Mucosa of stomach (tissue), 1 donor: ENCODE results near the gene SPR.

Experiments
- H3K27me3 ChIP-seq: one replicate; pipeline ENCODE4 v1.7.0; 2013; ENCODE audit warnings: mild to moderate bottlenecking, low read length; ENCODE audit not compliant: control insufficient read depth, insufficient read depth
- H3K36me3 ChIP-seq: one replicate; pipeline ENCODE4 v1.7.0; 2013; ENCODE audit warnings: low read length; ENCODE audit not compliant: control insufficient read depth, insufficient read depth
- H3K4me1 ChIP-seq: one replicate; pipeline ENCODE4 v1.7.0; 2013; ENCODE audit warnings: mild to moderate bottlenecking, low read length; ENCODE audit not compliant: control insufficient read depth, insufficient read depth
- H3K4me3 ChIP-seq: one replicate; pipeline ENCODE4 v1.7.0; 2013; ENCODE audit warnings: low read length
- H3K9ac ChIP-seq: one replicate; pipeline ENCODE4 v1.7.0; 2013; ENCODE audit warnings: mild to moderate bottlenecking, low read length, moderate library complexity
- H3K9me3 ChIP-seq: one replicate; pipeline ENCODE4 v1.7.0; 2013; ENCODE audit warnings: mild to moderate bottlenecking, low read length, moderate library complexity; ENCODE audit not compliant: control insufficient read depth
- donor health status: Pancreatic carcinoma.

The SPR gene

DNA sequence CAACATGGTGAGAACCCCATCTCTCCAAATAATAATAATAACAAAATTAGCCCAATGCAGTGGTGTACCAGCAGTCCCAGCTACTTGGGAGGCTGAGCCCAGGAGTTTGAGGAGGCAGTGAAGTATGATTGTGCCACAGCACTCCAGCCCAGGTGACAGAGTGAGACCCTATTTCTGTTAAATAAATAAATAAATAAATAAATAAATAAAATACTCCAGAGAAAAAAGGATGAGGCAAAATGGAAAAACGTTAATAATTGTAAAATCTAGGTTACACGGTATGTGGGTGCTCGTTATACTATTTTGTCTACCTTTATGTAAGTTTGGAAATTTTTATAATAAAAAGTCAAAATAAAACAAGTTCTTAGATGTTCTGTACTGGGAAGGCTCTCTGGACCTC is 21.5 kb downstream of the SPR start:
- H3K4me1 ChIP-seq, result no peaks in the 10 kb centered on the region
- no peaks in the 10 kb centered on the region for H3K36me3 ChIP-seq
- no peaks in the 10 kb centered on the region for H3K9me3 ChIP-seq
- H3K9ac ChIP-seq, result no peak overlapping the region
- H3K4me3 ChIP-seq, result no peak overlapping the region
- peaks cover 64% of the 10 kb centered on the region for H3K27me3 ChIP-seq

DNA sequence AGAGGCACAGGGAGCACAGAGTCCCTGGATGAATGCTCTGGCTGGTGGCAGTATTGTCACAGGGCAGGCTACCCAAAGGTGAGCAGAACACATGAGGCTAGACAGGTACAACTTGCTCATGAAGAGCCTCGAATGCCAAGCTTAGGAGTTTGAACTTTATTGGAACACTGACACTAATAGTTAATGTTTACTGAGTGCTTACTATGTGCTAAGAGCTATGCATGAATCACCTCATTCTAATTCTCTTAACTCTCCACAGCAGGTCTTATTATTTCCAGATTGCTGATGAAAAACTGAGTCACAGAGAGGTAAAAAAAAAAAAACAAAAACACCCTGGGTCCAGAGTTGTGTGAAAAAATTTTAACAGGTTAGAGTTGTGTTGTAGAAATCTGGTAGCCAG is 24.0 kb downstream of the SPR start:
- Histone ChIP-seq H3K36me3 (no peaks in the 10 kb centered on the region), H3K9ac (no peak overlapping the region), H3K9me3 (no peaks in the 10 kb centered on the region), H3K4me3 (no peak overlapping the region), H3K4me1 (peaks cover 13% of the 10 kb centered on the region), H3K27me3 (peaks cover 73% of the 10 kb centered on the region)

DNA sequence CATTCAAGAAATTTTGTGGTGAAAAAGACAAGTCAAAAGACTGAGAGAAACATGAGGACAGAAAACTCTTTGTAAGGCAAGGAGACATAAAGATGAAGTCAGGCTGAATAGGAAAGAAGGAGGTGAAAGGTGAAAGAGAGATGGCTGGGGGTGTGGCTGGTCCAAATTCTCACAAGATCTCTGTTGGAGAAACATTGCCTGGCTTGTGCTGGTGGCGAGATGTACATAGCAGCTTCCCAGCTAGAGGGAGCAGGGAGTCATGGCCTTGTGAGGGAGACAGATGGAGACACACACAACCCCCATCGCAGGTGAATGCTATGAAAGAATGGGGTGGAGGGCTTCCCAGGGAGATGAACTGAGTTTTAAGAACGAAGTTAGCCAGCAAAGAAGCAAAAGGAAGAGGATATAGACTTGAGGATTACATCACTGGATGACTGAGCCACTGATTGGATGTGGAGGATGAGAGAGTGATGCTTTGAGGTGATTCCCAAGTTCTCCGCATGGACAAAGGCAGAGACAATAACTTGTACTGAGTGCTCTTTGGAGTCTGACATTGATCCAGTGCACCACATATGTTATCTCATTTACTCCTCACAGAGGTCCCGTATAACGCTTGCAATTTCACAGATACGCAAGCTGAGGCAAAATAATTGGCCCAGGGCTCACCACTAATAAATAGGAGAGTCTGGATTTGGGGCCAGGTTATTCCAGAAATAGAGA is 26.4 kb downstream of the SPR start:
- no peak overlapping the region for H3K4me3 ChIP-seq
- H3K9me3 ChIP-seq, result no peaks in the 10 kb centered on the region
- no peak overlapping the region for H3K9ac ChIP-seq
- peaks cover 30% of the 10 kb centered on the region for H3K4me1 ChIP-seq
- no peaks in the 10 kb centered on the region for H3K36me3 ChIP-seq
- H3K27me3 ChIP-seq, result peaks cover 92% of the 10 kb centered on the region

DNA sequence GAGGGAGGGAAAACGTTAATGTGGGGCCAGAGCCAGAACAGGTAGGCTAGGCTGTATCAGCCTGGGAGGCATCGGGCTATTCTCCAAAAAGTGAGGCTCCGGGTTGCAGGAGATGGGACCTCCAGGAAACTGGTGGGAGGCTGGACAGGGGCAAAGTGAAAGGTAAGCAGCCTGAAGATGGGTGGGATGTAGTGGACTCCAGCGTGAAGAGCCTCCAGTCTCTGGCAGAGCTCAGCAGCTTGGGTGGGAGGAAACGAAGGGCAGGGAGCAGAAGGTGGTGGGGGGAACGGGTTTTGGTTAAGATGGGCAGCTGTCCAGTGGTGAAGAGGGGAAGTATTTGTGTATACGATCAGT is 27.0 kb downstream of the SPR start:
- Histone ChIP-seq H3K9me3 (no peaks in the 10 kb centered on the region), H3K4me1 (peaks cover 31% of the 10 kb centered on the region), H3K27me3 (peaks cover 95% of the 10 kb centered on the region), H3K9ac (no peak overlapping the region), H3K4me3 (no peak overlapping the region), H3K36me3 (no peaks in the 10 kb centered on the region)

DNA sequence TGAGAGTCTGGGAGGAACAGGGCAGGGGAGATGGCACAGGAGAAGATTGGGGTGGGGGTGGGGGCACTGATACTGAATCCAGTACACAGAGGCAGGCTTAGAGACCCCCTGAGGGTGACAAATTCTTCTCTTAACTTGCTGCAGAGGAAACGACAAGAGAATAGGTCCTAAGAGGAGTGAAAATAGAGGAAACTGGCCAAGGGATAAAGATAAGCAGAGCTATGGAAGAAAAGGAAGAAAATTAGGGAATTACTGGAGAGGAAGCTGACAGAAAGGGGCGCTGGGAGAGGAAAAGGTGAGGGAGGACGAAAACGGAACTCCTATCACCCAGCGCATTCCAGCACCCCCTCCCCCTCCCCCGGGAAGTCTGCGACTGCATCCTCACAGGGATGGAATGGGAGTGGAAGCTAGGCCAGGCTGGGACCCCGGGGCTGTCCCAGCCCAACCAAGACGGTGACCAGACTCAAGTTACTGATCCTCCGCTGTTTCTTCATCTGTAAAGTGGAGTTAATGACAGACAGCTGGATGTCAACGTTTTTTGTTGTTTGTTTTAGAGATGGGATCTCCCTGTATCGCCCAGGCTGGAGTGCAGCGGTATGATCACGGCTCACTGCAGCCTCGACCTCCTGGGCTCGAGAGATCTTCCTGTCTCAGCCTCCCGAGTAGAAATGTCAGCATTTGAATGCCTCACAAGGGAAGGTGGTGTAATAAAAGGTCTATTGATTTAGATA is 27.5 kb downstream of the SPR start:
- H3K9ac ChIP-seq, result no peak overlapping the region
- H3K4me3 ChIP-seq, result no peak overlapping the region
- no peaks in the 10 kb centered on the region for H3K9me3 ChIP-seq
- peaks cover 31% of the 10 kb centered on the region for H3K4me1 ChIP-seq
- H3K27me3 ChIP-seq, result peaks cover 95% of the 10 kb centered on the region
- no peaks in the 10 kb centered on the region for H3K36me3 ChIP-seq

GRCh38 chr2:72915320-72915906 is 28.2 kb downstream of the SPR start:
- Histone ChIP-seq H3K9me3 (no peaks in the 10 kb centered on the region), H3K4me1 (peaks cover 33% of the 10 kb centered on the region), H3K36me3 (no peaks in the 10 kb centered on the region), H3K27me3 (peaks cover 95% of the 10 kb centered on the region), H3K9ac (no peak overlapping the region), H3K4me3 (no peak overlapping the region)

DNA sequence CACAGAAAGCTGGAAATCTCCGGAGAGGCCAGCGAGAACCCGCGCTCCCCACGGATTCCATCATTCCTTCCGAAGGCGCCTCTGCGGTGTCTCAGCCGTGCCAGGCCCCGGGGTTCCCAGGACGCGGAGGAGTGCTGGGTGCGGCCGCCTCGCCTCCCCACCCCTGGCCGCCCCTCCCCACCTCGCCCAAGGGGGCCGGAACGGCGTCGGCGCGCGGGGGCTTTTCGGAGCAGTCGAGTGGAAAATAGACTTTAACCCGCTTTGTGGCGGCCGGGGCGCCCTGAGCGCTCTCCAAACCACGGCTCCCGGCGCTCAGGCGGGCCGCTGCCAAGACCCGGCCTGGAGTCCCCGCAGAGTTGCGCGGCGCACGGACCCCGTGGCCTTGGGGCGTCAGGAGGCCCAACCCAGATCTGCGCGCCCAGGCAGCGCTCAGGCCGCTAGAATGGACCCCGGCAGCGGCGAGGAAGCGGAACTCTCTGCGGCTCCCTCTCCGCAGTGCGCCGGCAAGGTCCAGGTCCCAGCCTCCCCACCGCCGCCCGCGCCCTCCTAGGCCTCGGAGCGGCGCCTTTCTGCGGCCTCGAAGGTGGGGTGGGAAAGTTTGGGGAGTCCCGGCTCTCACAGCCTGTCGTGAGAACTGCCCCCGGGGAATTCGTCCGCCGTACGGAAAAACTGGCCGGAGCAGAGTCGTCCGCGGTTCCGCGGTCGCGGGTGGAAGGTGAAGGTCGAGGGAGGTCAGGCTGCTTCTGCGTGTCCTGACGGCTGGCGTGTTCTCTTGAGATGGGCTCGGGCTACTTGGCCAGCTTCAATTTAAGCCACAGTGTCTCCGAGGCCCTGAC is 28.9 kb downstream of the SPR start:
- Histone ChIP-seq H3K27me3 (peaks cover 95% of the 10 kb centered on the region), H3K9ac (no peak overlapping the region), H3K9me3 (no peaks in the 10 kb centered on the region), H3K4me3 (no peak overlapping the region), H3K4me1 (peaks cover 39% of the 10 kb centered on the region), H3K36me3 (no peaks in the 10 kb centered on the region)

DNA sequence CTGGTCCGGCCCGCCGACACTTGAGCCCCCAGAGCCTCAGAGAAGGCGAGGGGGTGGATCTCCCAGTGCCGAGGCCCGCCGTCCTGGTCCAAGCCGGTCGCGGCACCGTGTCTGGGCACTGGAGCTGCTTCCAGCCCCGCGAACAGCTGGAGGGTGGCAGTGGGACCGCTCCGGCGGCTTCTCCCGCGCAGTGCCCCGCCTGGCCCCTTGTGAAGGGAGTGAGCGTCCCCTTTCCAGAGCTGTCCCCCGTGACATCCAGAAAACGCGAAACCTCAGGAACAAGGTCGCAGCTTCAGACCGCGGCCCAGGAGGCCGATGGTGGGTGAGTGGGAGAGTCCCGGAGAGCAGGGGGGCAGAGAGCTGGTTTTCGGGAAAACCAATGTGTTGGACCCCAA is 29.5 kb downstream of the SPR start:
- H3K9ac ChIP-seq, result no peak overlapping the region

DNA sequence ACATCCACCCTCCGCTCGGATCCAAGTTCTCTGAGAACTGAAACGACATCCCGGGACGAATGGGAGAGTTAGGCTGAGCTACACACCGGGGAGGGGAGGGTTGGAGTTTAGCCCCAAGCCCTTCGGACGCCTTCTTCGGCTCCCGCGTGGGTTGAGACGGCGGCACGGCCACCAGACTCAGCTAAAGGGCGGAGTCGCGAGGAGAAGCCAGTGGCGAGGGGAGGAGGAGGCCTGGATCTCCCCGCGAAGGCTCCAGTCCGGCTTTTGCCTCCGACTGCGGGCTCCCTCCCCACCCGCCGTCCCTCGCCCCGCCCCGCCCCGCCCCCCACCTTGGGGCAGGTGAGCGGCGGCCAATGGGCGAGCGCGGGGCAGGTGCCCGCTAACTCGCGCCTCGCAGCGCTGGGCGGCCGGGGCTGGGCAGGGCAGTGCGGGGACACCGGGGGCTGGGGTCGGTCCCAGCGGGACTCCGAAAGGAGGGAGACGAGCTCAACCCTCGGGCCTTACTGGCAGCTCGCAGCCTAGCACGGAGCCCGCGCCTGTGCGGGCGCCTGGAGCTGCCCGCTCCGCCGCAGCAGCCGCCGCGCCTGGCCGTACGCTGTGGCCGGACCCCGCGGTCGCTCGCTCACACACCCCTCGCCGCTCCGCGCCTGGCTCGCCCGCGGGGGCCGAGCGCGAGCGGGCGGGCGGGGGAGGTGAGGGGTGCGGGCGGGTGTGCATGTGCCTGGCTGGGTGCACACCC is 30.1 kb downstream of the SPR start, which contains the start of gene EMX1:
Gene EMX1 (plus strand): TSS at position 382 of the 739 bp plus-strand sequence. CDS start 334 bp downstream, at position 716.
- H3K4me3 ChIP-seq, result no peak within 1 kb of the TSS
- no peaks in the 10 kb centered on the region for H3K36me3 ChIP-seq
- peaks cover 95% of the 10 kb centered on the region for H3K27me3 ChIP-seq
- no peak within 1 kb of the TSS for H3K9ac ChIP-seq
- no peaks in the 10 kb centered on the region for H3K9me3 ChIP-seq
- H3K4me1 ChIP-seq, result peaks cover 39% of the 10 kb centered on the region

More for the DNA sequence above, 29.5 kb downstream of the SPR start:
- H3K4me1 ChIP-seq, result peaks cover 39% of the 10 kb centered on the region
- no peaks in the 10 kb centered on the region for H3K9me3 ChIP-seq
- H3K36me3 ChIP-seq, result no peaks in the 10 kb centered on the region
- no peak overlapping the region for H3K4me3 ChIP-seq
- H3K27me3 ChIP-seq, result peaks cover 95% of the 10 kb centered on the region

- Histone ChIP-seq H3K36me3 (no peaks in the 10 kb centered on the region), H3K9me3 (no peaks in the 10 kb centered on the region), H3K4me3 (no peak overlapping the region), H3K9ac (no peak overlapping the region), H3K27me3 (peaks cover 100% of the 10 kb centered on the region), H3K4me1 (peaks cover 39% of the 10 kb centered on the region)
Observed at GRCh38 chr2:72917877-72918553, 30.8 kb downstream of the SPR start.
